Esophagus squamous epithelium (tissue), 4 donors: ENCODE measurements around the gene ATP23.

Experiments used
- POLR2A ChIP-seq, 4 donors: fragments of 450-650 bp; IDR thresholded peaks; one replicate each; pipeline ENCODE4 v1.6.1; 2017; ENCODE audit warnings: antibody characterized with exemption in 4 of 4, mild to moderate bottlenecking in 4 of 4, moderate library complexity in 3 of 4
- TF ChIP-seq, protein P1 (sequence below), 6 experiments: fragments of 450-650 bp in 4 of 6; fragments of 200-600 bp in 2 of 6; sonication (generic) in 2 of 6; IDR thresholded peaks; one replicate each; pipeline ENCODE4 v1.5.1; 2016 to 2019; ENCODE audit warnings: antibody characterized with exemption in 6 of 6, mild to moderate bottlenecking in 4 of 6, moderate library complexity in 4 of 6

GRCh38 chr12:57990241-57990883, 49.0 kb downstream of the ATP23 start:
- no peak for TF ChIP-seq POLR2A (IDR thresholded peaks at IDR 0.05)
- TF ChIP-seq, protein P1, sequence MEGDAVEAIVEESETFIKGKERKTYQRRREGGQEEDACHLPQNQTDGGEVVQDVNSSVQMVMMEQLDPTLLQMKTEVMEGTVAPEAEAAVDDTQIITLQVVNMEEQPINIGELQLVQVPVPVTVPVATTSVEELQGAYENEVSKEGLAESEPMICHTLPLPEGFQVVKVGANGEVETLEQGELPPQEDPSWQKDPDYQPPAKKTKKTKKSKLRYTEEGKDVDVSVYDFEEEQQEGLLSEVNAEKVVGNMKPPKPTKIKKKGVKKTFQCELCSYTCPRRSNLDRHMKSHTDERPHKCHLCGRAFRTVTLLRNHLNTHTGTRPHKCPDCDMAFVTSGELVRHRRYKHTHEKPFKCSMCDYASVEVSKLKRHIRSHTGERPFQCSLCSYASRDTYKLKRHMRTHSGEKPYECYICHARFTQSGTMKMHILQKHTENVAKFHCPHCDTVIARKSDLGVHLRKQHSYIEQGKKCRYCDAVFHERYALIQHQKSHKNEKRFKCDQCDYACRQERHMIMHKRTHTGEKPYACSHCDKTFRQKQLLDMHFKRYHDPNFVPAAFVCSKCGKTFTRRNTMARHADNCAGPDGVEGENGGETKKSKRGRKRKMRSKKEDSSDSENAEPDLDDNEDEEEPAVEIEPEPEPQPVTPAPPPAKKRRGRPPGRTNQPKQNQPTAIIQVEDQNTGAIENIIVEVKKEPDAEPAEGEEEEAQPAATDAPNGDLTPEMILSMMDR (IDR thresholded peaks at IDR 0.05): no peak
